Stimulated activated naive B cell treated with anti-CD40 and anti-IgM and Interleukin-4, amounts not matched to agents 10 μg/mL and 1 μg/mL and 100 μg/mL, for 72 hours (primary cell): ENCODE data around the gene PIK3C2G.

Experiments
- ATAC-seq, 2 donors: fragments of 150-1000 bp; cut with Tn5 transposase; replicated peaks; 2 replicates each; pipeline ENCODE4 v1.10.0; 2021; ENCODE audit warnings: moderate library complexity in 1 of 2
- DNase-seq: peaks from one replicate; pipeline ENCODE4 v3.0.0; 2021
- H3K27ac Mint-ChIP-seq: one replicate; pipeline ENCODE4 v1.8.0; 2022; ENCODE audit warnings: mild to moderate bottlenecking, mixed read lengths
- H3K27me3 Mint-ChIP-seq, 2 donors: one replicate each; pipeline ENCODE4 v1.8.0; 2022; ENCODE audit warnings: mixed read lengths in 2 of 2
- H3K36me3 Mint-ChIP-seq, 2 donors: one replicate each; pipeline ENCODE4 v1.8.0; 2022; ENCODE audit warnings: mixed read lengths in 2 of 2, mild to moderate bottlenecking in 1 of 2
- H3K4me1 Mint-ChIP-seq, 2 donors: one replicate each; pipeline ENCODE4 v1.8.0; 2022; ENCODE audit warnings: mixed read lengths in 2 of 2, mild to moderate bottlenecking in 1 of 2
- H3K4me3 Mint-ChIP-seq, 2 donors: one replicate each; pipeline ENCODE4 v1.8.0; 2022; ENCODE audit warnings: mild to moderate bottlenecking in 2 of 2, mixed read lengths in 2 of 2, moderate library complexity in 1 of 2
- H3K9me3 Mint-ChIP-seq, 2 donors: one replicate each; pipeline ENCODE4 v1.8.0; 2022; ENCODE audit warnings: mixed read lengths in 2 of 2, mild to moderate bottlenecking in 1 of 2

The PIK3C2G gene

DNA sequence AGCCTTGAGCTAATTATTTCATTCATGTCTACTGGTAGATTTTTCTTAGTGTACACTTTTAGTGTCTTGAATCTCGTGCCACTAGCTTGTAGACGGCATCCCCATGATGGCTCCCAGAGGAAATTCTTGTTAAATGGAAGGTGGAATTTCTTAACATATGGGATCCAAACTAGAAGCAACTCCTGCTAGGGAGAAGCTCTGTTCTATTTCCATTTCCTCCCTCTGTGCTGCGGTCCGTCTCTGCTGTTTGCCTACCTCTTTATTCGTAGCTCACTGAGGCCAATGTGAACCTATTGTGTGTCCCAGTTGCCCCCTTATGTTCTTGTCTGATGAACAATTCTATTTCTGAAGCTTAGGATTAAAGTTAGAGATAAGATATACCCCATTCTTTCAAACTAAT, 588 bp downstream of the PIK3C2G start:
- no peaks in the 10 kb centered on the region for H3K36me3 Mint-ChIP-seq
- no peak for DNase-seq
- ATAC-seq, result no peak
- no peaks in the 10 kb centered on the region for H3K4me1 Mint-ChIP-seq
- H3K4me3 Mint-ChIP-seq, result no peak overlapping the region
- no peaks in the 10 kb centered on the region for H3K9me3 Mint-ChIP-seq
- H3K27ac Mint-ChIP-seq, result no peak overlapping the region
- no peaks in the 10 kb centered on the region for H3K27me3 Mint-ChIP-seq

DNA sequence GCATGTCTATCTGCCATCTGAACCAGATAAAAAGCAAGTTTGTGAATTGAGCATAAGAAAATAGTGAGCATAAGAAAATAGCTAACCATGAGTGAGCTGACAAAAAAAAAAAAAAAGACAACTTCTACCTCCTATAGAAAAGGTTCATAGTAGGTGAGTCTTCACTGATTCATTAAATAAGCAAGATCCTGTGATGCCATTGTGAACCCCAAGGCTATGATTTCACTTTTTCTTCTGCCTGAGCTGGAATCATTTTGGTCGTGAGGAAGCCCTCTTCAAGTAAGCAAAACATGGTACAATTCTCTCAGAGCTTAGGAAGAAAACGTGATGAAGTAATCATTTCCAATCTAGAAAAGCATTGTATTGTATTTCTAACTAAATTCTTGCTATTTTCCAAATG, 1.2 kb downstream of the PIK3C2G start:
- Mint-ChIP-seq H3K27me3 (no peaks in the 10 kb centered on the region), H3K4me3 (no peak overlapping the region), H3K4me1 (no peaks in the 10 kb centered on the region), H3K9me3 (no peaks in the 10 kb centered on the region), H3K27ac (no peak overlapping the region), H3K36me3 (no peaks in the 10 kb centered on the region)
- no peak for DNase-seq
- no peak for ATAC-seq

DNA sequence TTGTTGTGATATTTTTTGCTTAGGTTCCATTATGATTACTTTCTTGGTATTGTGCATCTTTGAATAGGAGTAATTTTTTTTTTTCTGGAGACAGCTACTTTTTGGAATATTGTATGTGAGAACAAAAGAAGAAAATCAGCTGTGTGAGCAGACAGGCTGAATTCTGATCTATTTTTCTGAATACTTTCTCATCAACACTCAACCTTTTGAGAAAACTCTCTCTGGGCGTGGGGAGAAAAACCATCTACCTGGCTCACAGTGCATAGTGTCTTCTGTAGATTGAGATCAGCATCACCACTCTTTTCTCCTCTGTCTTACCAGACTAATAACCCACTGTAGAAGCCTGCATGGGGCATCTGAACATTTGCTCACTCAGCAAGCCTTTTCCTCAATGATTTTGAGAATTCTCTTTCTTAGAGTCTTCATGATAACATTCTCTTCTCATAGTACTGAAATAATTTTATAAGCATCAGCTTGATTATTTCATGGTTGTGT, 3.3 kb downstream of the PIK3C2G start:
- Mint-ChIP-seq H3K27ac (no peak overlapping the region), H3K27me3 (no peaks in the 10 kb centered on the region), H3K4me1 (no peaks in the 10 kb centered on the region), H3K36me3 (no peaks in the 10 kb centered on the region), H3K4me3 (no peak overlapping the region), H3K9me3 (no peaks in the 10 kb centered on the region)
- DNase-seq, result no peak
- ATAC-seq, result no peak

DNA sequence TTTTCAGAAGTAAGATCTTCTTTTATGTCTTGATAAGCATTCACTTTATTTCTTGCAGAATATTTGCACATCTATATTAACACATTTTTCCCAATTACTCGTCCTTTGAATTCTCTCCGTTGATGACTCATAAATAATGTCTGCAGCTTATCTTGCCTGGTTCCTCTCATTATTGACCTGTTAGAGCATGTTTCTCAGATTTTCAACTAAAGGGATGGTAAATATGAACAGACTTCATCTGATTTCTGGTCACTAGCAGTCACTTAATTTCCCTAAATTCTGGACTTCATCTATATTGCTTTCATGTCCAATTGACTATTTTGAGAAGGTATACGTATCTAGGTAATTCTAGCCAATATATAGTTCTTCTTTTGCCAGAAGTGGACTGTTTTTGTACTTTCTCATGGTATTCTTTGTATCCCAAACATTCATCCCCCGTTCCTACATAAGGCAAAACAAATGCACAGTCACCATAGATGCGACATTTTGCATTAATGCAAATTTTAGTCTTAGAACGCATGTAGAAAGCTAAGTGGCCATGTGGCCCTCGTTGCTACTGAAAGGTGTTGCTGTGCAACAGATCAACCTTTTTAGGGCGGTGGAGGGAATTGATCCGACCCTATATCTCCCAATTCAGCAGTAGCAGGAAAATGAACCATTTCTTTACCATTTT, 6.2 kb downstream of the PIK3C2G start:
- Mint-ChIP-seq H3K27me3 (no peaks in the 10 kb centered on the region), H3K4me3 (no peak overlapping the region), H3K27ac (no peak overlapping the region), H3K4me1 (no peaks in the 10 kb centered on the region), H3K36me3 (no peaks in the 10 kb centered on the region), H3K9me3 (no peaks in the 10 kb centered on the region)
- DNase-seq, result no peak
- ATAC-seq, result no peak

DNA sequence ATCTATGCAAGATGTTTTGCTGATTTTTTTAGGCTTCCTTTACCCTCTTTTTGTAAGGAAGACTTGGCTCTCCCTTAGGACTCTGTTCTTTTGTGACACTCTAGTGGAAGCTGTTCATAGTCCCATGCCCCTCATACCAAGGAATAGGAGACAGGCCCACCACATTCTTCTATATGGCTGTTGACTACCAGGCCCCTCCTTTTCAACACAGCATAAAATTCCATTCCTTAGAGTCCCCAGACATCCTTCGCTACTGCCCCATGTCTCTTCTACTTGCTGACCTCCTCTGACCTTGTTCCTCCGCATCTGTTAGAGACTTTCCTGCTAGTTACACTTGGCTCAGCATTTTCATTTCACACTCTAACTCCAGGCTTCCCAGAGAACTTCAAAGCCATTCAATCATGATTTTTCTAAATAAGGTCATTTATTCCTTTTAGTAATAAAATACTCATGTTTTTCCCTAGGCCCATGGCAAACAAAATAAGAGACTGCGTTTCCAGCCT, 9.7 kb downstream of the PIK3C2G start:
- peaks cover 4% of the 10 kb centered on the region in 2 donors for H3K9me3 Mint-ChIP-seq
- H3K4me1 Mint-ChIP-seq, result no peaks in the 10 kb centered on the region
- H3K36me3 Mint-ChIP-seq, result no peaks in the 10 kb centered on the region
- DNase-seq (no peak), ATAC-seq (no peak)
- no peak overlapping the region for H3K4me3 Mint-ChIP-seq
- H3K27ac Mint-ChIP-seq, result no peak overlapping the region
- no peaks in the 10 kb centered on the region for H3K27me3 Mint-ChIP-seq

DNA sequence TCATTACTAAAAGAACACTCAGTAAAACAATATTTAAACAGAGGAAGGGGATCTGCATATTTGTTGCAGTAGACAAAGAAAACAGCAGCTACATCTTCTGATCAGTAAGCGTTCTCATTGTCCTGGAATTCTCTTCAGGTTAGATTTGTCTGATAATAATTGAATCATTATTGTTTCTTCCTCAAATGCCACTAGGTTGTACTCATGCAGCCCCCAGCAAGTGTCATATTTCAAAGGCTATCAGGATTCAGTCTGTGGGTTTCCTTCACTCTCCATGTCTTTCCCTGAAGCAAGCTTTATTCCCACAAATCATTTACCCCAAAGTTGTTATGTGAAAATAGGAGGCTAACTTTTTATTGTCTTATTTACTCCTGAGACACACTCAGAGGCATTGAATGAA, 14.7 kb downstream of the PIK3C2G start:
- Mint-ChIP-seq H3K4me1 (no peaks in the 10 kb centered on the region), H3K36me3 (no peaks in the 10 kb centered on the region), H3K27me3 (no peaks in the 10 kb centered on the region), H3K27ac (no peak overlapping the region), H3K4me3 (no peak overlapping the region), H3K9me3 (peaks cover 4% of the 10 kb centered on the region in 2 donors)
- ATAC-seq (no peak), DNase-seq (no peak)

DNA sequence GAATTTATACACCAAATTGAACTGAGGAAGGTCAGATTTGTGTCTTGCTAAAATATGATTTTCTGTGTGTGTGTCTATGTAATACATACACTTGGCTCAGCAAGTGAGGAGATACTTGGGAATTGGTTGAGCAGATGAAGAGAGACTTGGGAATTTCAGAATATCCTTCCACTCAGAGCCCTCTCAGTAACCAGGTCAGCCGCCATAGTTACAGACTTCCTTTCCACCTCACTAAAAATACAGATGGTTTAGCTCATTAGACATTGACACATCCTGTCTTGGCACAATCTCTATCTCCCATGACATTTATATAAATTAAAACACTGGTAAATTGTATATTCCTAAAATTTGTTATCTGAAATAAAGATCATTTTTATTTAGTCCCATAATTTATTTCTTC, 15.9 kb downstream of the PIK3C2G start:
- DNase-seq (no peak), ATAC-seq (no peak)
- no peaks in the 10 kb centered on the region for H3K27me3 Mint-ChIP-seq
- no peaks in the 10 kb centered on the region for H3K4me1 Mint-ChIP-seq
- H3K9me3 Mint-ChIP-seq, result peaks cover 4% of the 10 kb centered on the region in 2 donors
- no peaks in the 10 kb centered on the region for H3K36me3 Mint-ChIP-seq
- H3K27ac Mint-ChIP-seq, result no peak overlapping the region
- no peak overlapping the region for H3K4me3 Mint-ChIP-seq

DNA sequence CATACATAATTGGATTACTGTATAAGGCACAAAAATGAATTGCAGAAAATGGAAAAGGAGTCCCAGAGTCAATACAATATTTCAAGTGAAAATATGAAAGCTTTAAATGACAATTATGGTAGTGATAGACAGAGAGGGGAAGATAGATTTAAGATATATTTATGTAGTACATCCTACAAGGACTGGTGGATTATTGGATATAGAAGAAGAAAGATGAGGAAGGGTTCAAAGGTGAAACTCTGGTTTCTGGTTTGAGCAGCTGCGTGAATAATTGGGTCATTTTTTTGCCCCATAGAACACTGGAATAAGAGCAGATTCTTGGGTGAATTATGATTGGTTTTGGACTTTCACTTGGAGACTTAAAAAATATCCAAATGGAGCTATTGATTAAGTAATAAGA, 19.4 kb downstream of the PIK3C2G start:
- Mint-ChIP-seq H3K36me3 (no peaks in the 10 kb centered on the region), H3K4me3 (no peak overlapping the region)

DNA sequence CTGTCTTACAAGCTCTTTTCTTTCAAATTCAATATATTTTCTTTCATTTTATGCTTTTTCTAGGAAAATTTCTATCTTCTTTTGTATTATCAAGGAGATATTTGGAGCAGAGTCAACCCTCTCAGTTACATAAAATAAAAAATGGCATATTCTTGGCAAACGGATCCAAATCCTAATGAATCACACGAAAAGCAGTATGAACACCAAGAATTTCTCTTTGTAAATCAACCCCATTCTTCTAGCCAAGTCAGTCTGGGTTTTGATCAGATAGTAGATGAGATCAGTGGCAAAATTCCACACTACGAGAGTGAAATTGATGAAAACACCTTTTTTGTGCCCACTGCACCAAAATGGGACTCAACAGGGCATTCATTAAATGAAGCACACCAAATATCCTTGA, 20.6 kb downstream of the PIK3C2G start:
- no peak overlapping the region for H3K4me3 Mint-ChIP-seq
- H3K27ac Mint-ChIP-seq, result no peak overlapping the region
- H3K27me3 Mint-ChIP-seq, result no peaks in the 10 kb centered on the region
- ATAC-seq (no peak), DNase-seq (no peak)
- peaks cover 0 to 7% of the 10 kb centered on the region in 2 donors for H3K9me3 Mint-ChIP-seq
- H3K4me1 Mint-ChIP-seq, result no peaks in the 10 kb centered on the region
- H3K36me3 Mint-ChIP-seq, result no peaks in the 10 kb centered on the region

More for the DNA sequence above, 19.4 kb downstream of the PIK3C2G start:
- no peaks in the 10 kb centered on the region for H3K27me3 Mint-ChIP-seq
- no peak for DNase-seq
- no peak overlapping the region for H3K27ac Mint-ChIP-seq
- no peaks in the 10 kb centered on the region for H3K4me1 Mint-ChIP-seq
- ATAC-seq, result no peak
- peaks cover 0 to 7% of the 10 kb centered on the region in 2 donors for H3K9me3 Mint-ChIP-seq

DNA sequence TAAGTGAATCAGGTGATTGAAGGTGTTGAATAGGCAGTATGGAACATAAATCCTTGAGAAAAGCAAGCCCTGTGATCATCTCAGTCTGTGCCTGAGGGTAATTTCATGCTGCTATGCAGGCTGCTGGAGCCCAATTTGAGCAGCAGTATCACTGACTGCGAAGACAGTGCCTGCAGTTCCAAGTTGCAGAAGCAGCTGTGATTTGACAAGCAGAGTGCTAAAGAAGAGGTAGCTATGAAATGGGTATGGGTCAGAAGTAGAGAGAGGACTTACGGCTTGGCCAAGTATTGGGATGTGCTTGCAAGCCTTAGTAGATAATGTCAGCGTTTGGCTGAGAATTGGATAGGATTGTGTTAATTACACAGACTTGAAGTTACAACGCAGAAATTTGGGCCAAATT, 22.5 kb downstream of the PIK3C2G start:
- DNase-seq, result no peak
- H3K27me3 Mint-ChIP-seq, result no peaks in the 10 kb centered on the region
- H3K4me1 Mint-ChIP-seq, result no peaks in the 10 kb centered on the region
- no peak for ATAC-seq
- peaks cover 0 to 7% of the 10 kb centered on the region in 2 donors for H3K9me3 Mint-ChIP-seq
- no peak overlapping the region for H3K27ac Mint-ChIP-seq
- no peaks in the 10 kb centered on the region for H3K36me3 Mint-ChIP-seq
- no peak overlapping the region for H3K4me3 Mint-ChIP-seq

DNA sequence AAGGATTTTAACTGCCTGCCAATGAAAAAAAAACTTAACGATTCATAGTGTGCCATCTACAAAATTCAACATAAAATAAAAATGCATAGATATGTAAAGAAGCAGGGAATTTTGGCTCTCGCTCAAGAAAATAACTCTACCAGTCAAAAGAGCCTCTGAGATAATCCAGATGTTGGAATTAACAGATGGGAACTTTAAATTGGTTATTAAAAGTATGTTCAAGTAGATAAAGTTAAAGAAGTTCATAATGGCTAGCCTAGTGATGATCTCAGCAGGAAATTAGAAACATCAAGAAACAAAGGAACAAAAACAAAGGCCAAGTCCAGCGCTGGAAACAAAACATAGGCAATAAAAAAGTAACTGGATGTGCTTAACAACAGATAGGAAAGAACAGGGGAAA, 23.1 kb downstream of the PIK3C2G start:
- H3K4me3 Mint-ChIP-seq, result no peak overlapping the region
- ATAC-seq, result no peak
- H3K27ac Mint-ChIP-seq, result no peak overlapping the region
- peaks cover 0 to 7% of the 10 kb centered on the region in 2 donors for H3K9me3 Mint-ChIP-seq
- DNase-seq, result no peak
- no peaks in the 10 kb centered on the region for H3K36me3 Mint-ChIP-seq
- no peaks in the 10 kb centered on the region for H3K27me3 Mint-ChIP-seq
- no peaks in the 10 kb centered on the region for H3K4me1 Mint-ChIP-seq

DNA sequence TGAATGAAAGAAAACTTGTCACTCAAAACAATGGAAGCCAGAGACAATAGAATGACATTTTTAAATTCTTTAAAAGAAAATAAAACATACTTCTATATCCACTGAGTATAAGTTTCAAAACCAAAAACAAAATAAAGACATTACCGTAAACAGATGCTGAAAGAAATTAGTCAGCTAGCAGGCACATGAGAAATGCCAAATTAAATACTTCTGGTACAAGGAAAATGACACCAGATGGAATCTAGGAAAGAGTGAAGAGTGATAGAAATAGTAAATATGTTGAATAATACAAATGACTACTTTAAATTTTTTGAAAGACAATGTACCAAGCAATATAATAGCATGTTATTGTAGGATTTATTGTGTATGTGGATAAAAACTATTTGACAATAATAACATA, 23.8 kb downstream of the PIK3C2G start:
- DNase-seq (no peak), ATAC-seq (no peak)
- Mint-ChIP-seq H3K9me3 (peaks cover 0 to 7% of the 10 kb centered on the region in 2 donors), H3K27me3 (no peaks in the 10 kb centered on the region), H3K36me3 (no peaks in the 10 kb centered on the region), H3K27ac (no peak overlapping the region), H3K4me3 (no peak overlapping the region), H3K4me1 (no peaks in the 10 kb centered on the region)

DNA sequence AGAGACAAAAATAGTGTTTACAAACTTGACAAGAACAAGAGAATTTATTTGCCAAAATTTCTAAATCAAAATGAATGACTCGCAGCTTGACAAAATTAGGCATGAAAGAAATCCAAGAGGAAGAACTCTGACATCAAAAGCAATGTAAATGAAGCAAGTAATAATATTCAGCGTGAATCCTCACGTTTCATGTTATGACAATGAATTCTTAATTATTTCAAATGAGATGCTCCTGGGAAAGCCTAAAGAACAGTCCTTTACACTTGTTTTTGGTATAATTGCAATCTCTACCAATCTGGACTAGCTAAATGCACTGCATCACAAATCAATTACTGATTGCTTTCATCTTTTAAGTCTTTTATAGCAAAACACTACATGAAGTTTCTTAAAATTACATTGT, 29.1 kb downstream of the PIK3C2G start:
- Mint-ChIP-seq H3K36me3 (no peaks in the 10 kb centered on the region), H3K27me3 (no peaks in the 10 kb centered on the region), H3K9me3 (no peaks in the 10 kb centered on the region), H3K4me3 (no peak overlapping the region), H3K4me1 (no peaks in the 10 kb centered on the region), H3K27ac (no peak overlapping the region)
- DNase-seq, result no peak
- no peak for ATAC-seq

DNA sequence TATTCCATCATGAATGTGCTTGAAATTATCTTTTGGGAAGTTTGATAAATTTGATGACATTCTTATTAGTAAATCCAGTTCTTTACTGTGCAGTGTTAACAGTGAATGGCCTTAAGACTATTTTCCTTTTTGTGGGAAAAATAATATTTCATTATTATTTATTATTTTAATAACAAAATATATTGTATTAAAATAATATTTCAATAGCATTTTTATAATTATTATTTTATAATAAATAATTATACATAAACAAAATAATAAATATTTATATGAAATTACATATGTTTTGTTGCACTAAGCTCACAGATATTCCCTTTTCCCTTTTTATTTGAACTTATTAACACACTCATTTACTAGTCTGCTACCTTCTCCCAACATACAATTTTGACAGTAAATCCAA, 33.6 kb downstream of the PIK3C2G start:
- H3K27ac Mint-ChIP-seq, result no peak overlapping the region
- no peak for ATAC-seq
- no peaks in the 10 kb centered on the region for H3K27me3 Mint-ChIP-seq
- no peak overlapping the region for H3K4me3 Mint-ChIP-seq
- H3K36me3 Mint-ChIP-seq, result no peaks in the 10 kb centered on the region
- no peak for DNase-seq
- peaks cover 0 to 6% of the 10 kb centered on the region in 2 donors for H3K9me3 Mint-ChIP-seq
- H3K4me1 Mint-ChIP-seq, result no peaks in the 10 kb centered on the region

DNA sequence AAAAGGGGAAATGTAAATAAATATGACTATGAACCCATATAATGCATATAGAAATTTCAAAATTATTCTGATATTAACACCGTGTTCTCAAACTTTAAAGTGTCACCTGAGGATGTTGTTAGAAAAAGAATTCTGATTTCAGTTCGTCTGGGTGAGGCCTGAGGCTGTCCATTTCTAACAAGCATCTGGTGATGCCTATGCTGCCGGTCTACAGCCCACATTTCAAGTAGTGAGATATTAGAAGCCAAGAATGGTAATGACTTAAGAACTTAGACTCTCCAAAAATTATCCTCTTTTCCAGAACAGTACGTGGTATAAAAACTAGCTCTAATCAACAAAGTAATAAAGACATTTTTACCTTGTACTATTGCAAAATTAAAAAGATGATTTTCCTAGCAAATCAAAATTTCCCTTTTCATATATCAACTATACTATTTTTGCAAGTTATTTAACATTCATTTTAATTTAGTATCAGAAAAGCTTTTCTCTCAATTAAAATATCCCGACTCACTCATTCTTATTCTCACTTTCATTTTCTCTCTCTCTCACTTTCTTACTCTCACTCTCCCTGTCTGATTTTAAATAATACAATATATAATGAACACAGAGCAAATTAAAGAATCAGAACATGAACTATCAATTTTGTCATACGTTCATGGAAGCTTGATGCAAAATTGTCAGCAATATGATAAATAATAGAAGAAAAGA, 35.0 kb downstream of the PIK3C2G start:
- Mint-ChIP-seq H3K27ac (no peak overlapping the region), H3K27me3 (no peaks in the 10 kb centered on the region), H3K4me1 (no peaks in the 10 kb centered on the region), H3K9me3 (peaks cover 7 to 8% of the 10 kb centered on the region in 2 donors), H3K4me3 (no peak overlapping the region), H3K36me3 (no peaks in the 10 kb centered on the region)
- ATAC-seq (no peak), DNase-seq (no peak)
